ENCODE results near the gene ZNF480.

DNA sequence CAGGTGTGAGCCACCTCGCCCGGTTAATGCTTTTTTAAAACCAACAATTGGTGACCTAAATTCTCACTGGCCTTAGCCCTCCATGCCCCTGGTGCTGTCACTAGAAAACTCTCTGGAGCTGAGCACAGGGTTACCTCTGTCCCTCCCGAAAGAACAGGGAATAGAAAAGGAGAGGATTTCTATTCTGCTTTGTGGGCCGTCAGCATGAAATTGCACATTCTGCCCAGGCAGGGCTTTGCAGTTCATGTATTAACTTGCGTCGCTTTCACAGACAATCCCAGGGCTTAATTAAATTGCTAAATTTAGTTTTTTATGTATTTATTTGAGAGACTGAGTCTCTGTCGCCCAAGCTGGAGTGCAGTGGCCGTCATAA lies 583 bp upstream of the ZNF480 start:
- no peak for TF ChIP-seq RNF2 (conservative IDR thresholded peaks at IDR 0.05; ENCODE audit: low read depth)
- TF ChIP-seq NBN (conservative IDR thresholded peaks at IDR 0.05) = no peak
- TF ChIP-seq TCF12 (IDR thresholded peaks at IDR 0.05) = no peak
- TF ChIP-seq TCF12 (CRISPR knock-in tag; IDR thresholded peaks at IDR 0.05) = no peak

Data from HepG2 (cell line).